Measurements from ENCODE around the gene PMEPA1.

- TF ChIP-seq EZH2 (IDR thresholded peaks at IDR 0.05) (no peak), POLR2AphosphoS5 (IDR thresholded peaks at IDR 0.05; ENCODE audit: borderline replicate concordance, low read depth, low read length) (no peak)
These were observed 106.7 kb downstream of the PMEPA1 start for GRCh38 chr20:57603120-57603519.
